Pancreas (tissue), 10 donors: ENCODE data around the gene PDLIM7. TPM values are rescaled to one million over a fixed set of nuclear protein-coding genes. Genes with fewer than 3 reads are reported as not detected.

Source experiments
- ATAC-seq, 4 donors: fragments of 200-7000 bp; cut with Tn5 transposase; one replicate each; pipeline versions ENCODE4 v1.8.0 to v1.9.1; 2020; ENCODE audit warnings: mild to moderate bottlenecking in 4 of 4, moderate library complexity in 4 of 4
- DNase-seq, 6 donors: peaks; one replicate each; pipeline ENCODE4 v3.0.0-alpha.2; 2020
- FAIRE-seq: peaks from 2 replicates; lab custom pipeline; 2012; peaks lifted over from hg19 to GRCh38; lab: Jason Lieb, UNC
- H3K27ac ChIP-seq, 4 donors: fragments of 200-600 bp; sonication (generic); 1 replicate in 3 of 4; 2 replicates in 1 of 4; pipeline versions ENCODE4 v1.5.0 to v1.8.0; 2020
- H3K27me3 ChIP-seq, 4 donors: fragments of 200-600 bp; one replicate each; pipeline ENCODE4 v1.8.0; 2021
- H3K36me3 ChIP-seq, 3 donors: fragments of 200-600 bp; sonication (generic) in 1 of 3; one replicate each; pipeline versions ENCODE4 v1.5.0 to v1.8.0; 2020 to 2021
- H3K4me1 ChIP-seq, 3 donors: fragments of 200-600 bp; one replicate each; pipeline ENCODE4 v1.8.0; 2021
- H3K4me3 ChIP-seq, 4 donors: fragments of 200-600 bp; sonication (generic) in 2 of 4; one replicate each; pipeline versions ENCODE4 v1.5.0 to v1.8.0; 2020 to 2021
- H3K9me3 ChIP-seq, 4 donors: fragments of 200-600 bp; one replicate each; pipeline ENCODE4 v1.8.0; 2021
- WGBS, 2 donors: extraction: QIAGEN DNeasy Blood & Tissue Kit; methylation state at CpG; one replicate each; pipeline ENCODE4 v1.1.7; 2013; 5-methylcytosine and 5-hydroxymethylcytosine counted together
- intact Hi-C, 3 donors: fragments of 100-400 bp; cut with DNase I; formaldehyde crosslinking; loops; one replicate each; pipeline versions ENCODE4 v1.11.1 to v1.14.2; 2022
- polyA plus RNA-seq, 2 donors: library from polyadenylated mRNA; stranded (reverse); fragments of 200-250 nt; gene quantifications; one replicate each; pipeline ENCODE4 v1.2.3, GENCODE V29; 2013
- total RNA-seq, 6 donors: library from RNA; stranded (reverse); fragmentation: NEBNext Ultra II Directional in 4 of 6; extraction: Animal tissue kit (Norgen Biotek cat#: 25700) in 4 of 6; gene quantifications; one replicate each; pipeline versions ENCODE4 v1.2.1 to v1.2.4, GENCODE V29; 2021 to 2023
- TF ChIP-seq, protein P1 (sequence below), 4 donors: fragments of 200-600 bp; sonication (generic) in 3 of 4; IDR thresholded peaks; one replicate each; pipeline versions ENCODE4 v1.5.0 to v1.8.0; 2021; ENCODE audit warnings: antibody characterized with exemption in 4 of 4
- donor health status: healthy with polysubstance abuse.
- donor health status: DM: no; HTN: no; CAD: no; lungs with moderate emphysema.
- donor health status: DM: no; HTN: no; CAD: no.
- donor health status: control.
- donor health status: control.
- donor health status: Bipolar disorder and iron deficiency.
- donor health status: DM: yes; HTN: yes; CAD: no.
- donor health status: DM: no; HTN: no; CAD: no.
- donor health status: DM: no; HTN: no; CAD: no.
- donor health status: DM: yes; HTN: yes; CAD: no.

PDLIM7 gene
- total and polyA plus RNA-seq, 8 donors = 3.9 to 39.9 (median 11.2) TPM

GRCh38 chr5:177529247-177530203 is 32.1 kb upstream of the PDLIM7 start:
- FAIRE-seq = no peak
- TF ChIP-seq, protein P1, sequence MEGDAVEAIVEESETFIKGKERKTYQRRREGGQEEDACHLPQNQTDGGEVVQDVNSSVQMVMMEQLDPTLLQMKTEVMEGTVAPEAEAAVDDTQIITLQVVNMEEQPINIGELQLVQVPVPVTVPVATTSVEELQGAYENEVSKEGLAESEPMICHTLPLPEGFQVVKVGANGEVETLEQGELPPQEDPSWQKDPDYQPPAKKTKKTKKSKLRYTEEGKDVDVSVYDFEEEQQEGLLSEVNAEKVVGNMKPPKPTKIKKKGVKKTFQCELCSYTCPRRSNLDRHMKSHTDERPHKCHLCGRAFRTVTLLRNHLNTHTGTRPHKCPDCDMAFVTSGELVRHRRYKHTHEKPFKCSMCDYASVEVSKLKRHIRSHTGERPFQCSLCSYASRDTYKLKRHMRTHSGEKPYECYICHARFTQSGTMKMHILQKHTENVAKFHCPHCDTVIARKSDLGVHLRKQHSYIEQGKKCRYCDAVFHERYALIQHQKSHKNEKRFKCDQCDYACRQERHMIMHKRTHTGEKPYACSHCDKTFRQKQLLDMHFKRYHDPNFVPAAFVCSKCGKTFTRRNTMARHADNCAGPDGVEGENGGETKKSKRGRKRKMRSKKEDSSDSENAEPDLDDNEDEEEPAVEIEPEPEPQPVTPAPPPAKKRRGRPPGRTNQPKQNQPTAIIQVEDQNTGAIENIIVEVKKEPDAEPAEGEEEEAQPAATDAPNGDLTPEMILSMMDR (IDR thresholded peaks at IDR 0.05) = no peak
- Histone ChIP-seq H3K4me3 (no peak overlapping the region), H3K27ac (no peak overlapping the region), H3K27me3 (no peaks in the 10 kb centered on the region), H3K9me3 (no peaks in the 10 kb centered on the region), H3K4me1 (no peaks in the 10 kb centered on the region), H3K36me3 (peaks cover 0 to 67% (median 8%) of the 10 kb centered on the region in 3 donors)
- no peak for ATAC-seq
- 86 to 90% methylated on average over 12 of the region's 12 CpGs for WGBS, 2 donors
- intact Hi-C loops = no loop called here
- peak in 1 of 6 donors; percentile 22 for DNase-seq

DNA sequence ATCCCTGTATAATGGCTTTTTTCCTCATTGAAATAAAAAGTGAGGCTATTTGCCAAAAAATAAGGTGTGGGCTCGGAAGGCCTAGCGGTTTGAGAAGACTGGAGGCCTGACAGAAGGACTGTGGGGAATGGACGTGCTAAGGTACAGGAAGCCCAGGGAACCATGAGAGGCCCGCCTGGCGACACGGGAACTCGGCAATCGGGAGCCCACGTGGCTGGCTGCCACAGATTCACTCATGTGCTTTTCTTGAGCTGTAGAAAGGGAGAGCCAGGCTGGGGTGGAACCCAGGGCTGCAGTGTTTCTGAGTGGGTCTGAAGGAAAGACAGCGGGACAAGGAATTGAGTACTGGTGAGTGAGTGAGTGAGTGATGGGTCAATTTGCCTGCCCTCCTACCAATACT is 31.2 kb upstream of the PDLIM7 start:
- no peak overlapping the region for H3K4me3 ChIP-seq
- WGBS, 2 donors = 91% methylated on average over 10 of the region's 10 CpGs
- intact Hi-C loops = no loop called here
- TF ChIP-seq, protein P1 (IDR thresholded peaks at IDR 0.05) = no peak
- no peak for ATAC-seq
- no peak for FAIRE-seq
- H3K27ac ChIP-seq = no peak overlapping the region
- H3K4me1 ChIP-seq = no peaks in the 10 kb centered on the region
- peak in 1 of 6 donors; percentile 36 for DNase-seq
- H3K27me3 ChIP-seq = no peaks in the 10 kb centered on the region
- peaks cover 3 to 76% (median 8%) of the 10 kb centered on the region in 3 donors for H3K36me3 ChIP-seq
- no peaks in the 10 kb centered on the region for H3K9me3 ChIP-seq

GRCh38 chr5:177527595-177527994 is 30.2 kb upstream of the PDLIM7 start:
- 95 to 96% methylated on average over 8 of the region's 8 CpGs for WGBS, 2 donors
- Histone ChIP-seq H3K4me1 (no peaks in the 10 kb centered on the region), H3K27me3 (no peaks in the 10 kb centered on the region), H3K27ac (no peak overlapping the region), H3K9me3 (no peaks in the 10 kb centered on the region), H3K36me3 (peaks cover 3 to 76% (median 8%) of the 10 kb centered on the region in 3 donors), H3K4me3 (no peak overlapping the region)
- intact Hi-C loops = no loop called here
- TF ChIP-seq, protein P1 (IDR thresholded peaks at IDR 0.05) = no peak
- DNase-seq (peak in 1 of 6 donors; percentile 23), ATAC-seq (no peak), FAIRE-seq (no peak)

DNA sequence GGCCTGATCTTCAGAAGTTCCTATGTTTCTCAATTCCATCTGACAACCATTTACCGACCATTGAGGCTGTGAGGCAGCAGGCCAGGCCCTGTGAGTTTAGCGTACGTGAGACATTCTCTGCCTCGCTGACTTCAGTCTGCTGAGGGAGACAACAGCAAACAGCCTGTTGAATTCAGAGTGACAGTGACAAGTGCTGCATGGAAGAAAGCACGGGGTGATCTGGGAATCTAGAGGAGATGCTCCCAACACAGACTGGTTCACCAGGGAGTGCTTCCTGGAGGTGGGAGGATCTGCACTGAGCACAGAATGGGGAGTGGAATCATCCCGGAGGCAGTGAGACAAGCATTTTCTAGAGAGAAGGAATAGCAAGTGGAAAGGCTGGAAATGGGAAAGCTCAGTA is 29.4 kb upstream of the PDLIM7 start:
- H3K9me3 ChIP-seq = no peaks in the 10 kb centered on the region
- DNase-seq (peak in 1 of 6 donors; percentile 8), FAIRE-seq (no peak), ATAC-seq (no peak)
- H3K36me3 ChIP-seq = peaks cover 3 to 73% (median 8%) of the 10 kb centered on the region in 3 donors
- no peak overlapping the region for H3K4me3 ChIP-seq
- H3K4me1 ChIP-seq = no peaks in the 10 kb centered on the region
- TF ChIP-seq, protein P1 (IDR thresholded peaks at IDR 0.05) = no peak
- no peak overlapping the region for H3K27ac ChIP-seq
- intact Hi-C loops = no loop called here
- 86 to 87% methylated on average over 6 of the region's 6 CpGs for WGBS, 2 donors
- no peaks in the 10 kb centered on the region for H3K27me3 ChIP-seq

- H3K27me3 ChIP-seq = no peaks in the 10 kb centered on the region
- WGBS, 2 donors = 92 to 94% methylated on average over 4 of the region's 4 CpGs
- no peak overlapping the region for H3K4me3 ChIP-seq
- TF ChIP-seq, protein P1 (IDR thresholded peaks at IDR 0.05) = no peak
- peaks cover 3 to 72% (median 8%) of the 10 kb centered on the region in 3 donors for H3K36me3 ChIP-seq
- ATAC-seq (no peak), DNase-seq (peak in 2 of 6 donors; percentile 9 to 39), FAIRE-seq (no peak)
- intact Hi-C loops = no loop called here
- H3K4me1 ChIP-seq = no peaks in the 10 kb centered on the region
- no peaks in the 10 kb centered on the region for H3K9me3 ChIP-seq
- no peak overlapping the region for H3K27ac ChIP-seq
These were observed 28.8 kb upstream of the PDLIM7 start for GRCh38 chr5:177526191-177526590.
